H1 (cell line): ENCODE data around the gene LYRM4. TPM values are rescaled to one million over a fixed set of nuclear protein-coding genes. Genes with fewer than 3 reads are reported as not detected.
A peak's percentile ranks its signal among the peaks of the same experiment; 100 is the strongest.

Experiments
- CTCF ChIA-PET: fragments of 300-600 bp; sonication (Branson Sonifier 250); formaldehyde crosslinking; loops from one replicate; lab custom pipeline; 2021; ENCODE audit not compliant: partially characterized antibody; lab: Charles Lee
- POLR2A ChIA-PET: fragments of 300-600 bp; sonication (Branson Sonifier 250); formaldehyde crosslinking; loops from one replicate; lab custom pipeline; 2021; ENCODE audit warnings: inconsistent platforms; ENCODE audit not compliant: partially characterized antibody; lab: Charles Lee
- DNase-seq, 2 experiments: peaks; one replicate each; pipeline versions ENCODE4 v3.0.0 to v3.0.0-alpha.2; 2010 to 2022; ENCODE audit warnings: low spot score in 2 of 2, low read depth in 1 of 2, mixed read lengths in 1 of 2
- FAIRE-seq: peaks from 2 replicates; lab custom pipeline; 2011; peaks lifted over from hg19 to GRCh38; lab: Jason Lieb, UNC
- H2AFZ ChIP-seq: 2 replicates; pipeline ENCODE4 v1.8.1; 2012; ENCODE audit warnings: low read length, inconsistent platforms
- H2AK5ac ChIP-seq: 2 replicates; pipeline ENCODE4 v1.6.1; 2013; ENCODE audit warnings: low read depth, low read length
- H2BK120ac ChIP-seq: replicated peaks from 2 replicates; pipeline ENCODE3; 2013; ENCODE audit warnings: low read depth, low read length, inconsistent platforms
- H2BK12ac ChIP-seq: 2 replicates; pipeline ENCODE4 v1.6.1; 2013; ENCODE audit warnings: low read depth, low read length
- H2BK15ac ChIP-seq: 2 replicates; pipeline ENCODE4 v1.6.1; 2013; ENCODE audit warnings: low read length
- H2BK20ac ChIP-seq: 2 replicates; pipeline ENCODE4 v1.6.1; 2013; ENCODE audit warnings: low read length
- H2BK5ac ChIP-seq: 2 replicates; pipeline ENCODE4 v1.6.1; 2013; ENCODE audit warnings: low read depth, low read length
- H3K14ac ChIP-seq: 2 replicates; pipeline ENCODE4 v1.6.1; 2013; ENCODE audit warnings: inconsistent platforms; ENCODE audit not compliant: insufficient read length
- H3K18ac ChIP-seq: 2 replicates; pipeline ENCODE4 v1.6.1; 2013; ENCODE audit warnings: low read length; ENCODE audit errors: extremely low read depth
- H3K23ac ChIP-seq: 2 replicates; pipeline ENCODE4 v1.6.1; 2013; ENCODE audit warnings: inconsistent platforms; ENCODE audit not compliant: insufficient read length
- H3K23me2 ChIP-seq: 2 replicates; pipeline ENCODE4 v1.6.1; 2013; ENCODE audit warnings: low read depth, low read length
- H3K27ac ChIP-seq: 2 replicates; pipeline ENCODE4 v1.6.1; 2011; ENCODE audit warnings: low read depth, low read length, inconsistent platforms
- H3K27me3 ChIP-seq, 4 experiments: replicated peaks in 1 of 4; 1 replicate in 1 of 4; 2 replicates in 3 of 4; pipeline versions ENCODE4 v1.6.1 to v1.8.1; 2011 to 2013; ENCODE audit warnings: low read length in 3 of 4, mild to moderate bottlenecking in 3 of 4, inconsistent platforms in 2 of 4, mixed read lengths in 2 of 4, moderate library complexity in 1 of 4; ENCODE audit not compliant: control insufficient read depth in 3 of 4, insufficient read depth in 3 of 4; ENCODE audit errors: extremely low read depth in 1 of 4
- H3K36me3 ChIP-seq, 4 experiments: 2 replicates each; pipeline versions ENCODE4 v1.6.1 to v1.8.1; 2011 to 2013; ENCODE audit warnings: mild to moderate bottlenecking in 4 of 4, low read length in 3 of 4, moderate library complexity in 2 of 4, control low read depth in 1 of 4, inconsistent platforms in 1 of 4; ENCODE audit not compliant: insufficient read depth in 4 of 4, control insufficient read depth in 2 of 4
- H3K4ac ChIP-seq: replicated peaks from 2 replicates; pipeline ENCODE3; 2013; ENCODE audit warnings: low read length, low read depth, mixed read lengths, inconsistent platforms; ENCODE audit not compliant: insufficient read length
- H3K4me1 ChIP-seq, 4 experiments: replicated peaks in 1 of 4; 1 replicate in 1 of 4; 2 replicates in 3 of 4; pipeline versions ENCODE4 v1.6.1 to v1.8.1; 2011 to 2013; ENCODE audit warnings: low read length in 3 of 4, inconsistent platforms in 2 of 4, mixed read lengths in 1 of 4; ENCODE audit not compliant: insufficient read depth in 4 of 4, control insufficient read depth in 3 of 4
- H3K4me2 ChIP-seq, 2 experiments: 2 replicates each; pipeline versions ENCODE4 v1.6.1 to v1.8.1; 2011 to 2013; ENCODE audit warnings: low read depth in 2 of 2, low read length in 2 of 2, control low read depth in 1 of 2, inconsistent platforms in 1 of 2, mild to moderate bottlenecking in 1 of 2; ENCODE audit not compliant: insufficient read depth in 1 of 2
- H3K4me3 ChIP-seq, 4 experiments: fragments of 200-600, 300-600 bp in 1 of 4; sonication (generic), shearing (Covaris generic), sonication (Bioruptor Twin) in 1 of 4; 2 replicates each; pipeline versions ENCODE4 v1.5.1 to v1.8.1; 2011 to 2016; ENCODE audit warnings: low read length in 4 of 4, low read depth in 3 of 4, control low read depth in 2 of 4, inconsistent platforms in 2 of 4, mild to moderate bottlenecking in 2 of 4, mixed read lengths in 1 of 4, moderate library complexity in 1 of 4; ENCODE audit not compliant: insufficient read depth in 2 of 4; ENCODE audit errors: extremely low read depth in 1 of 4
- H3K56ac ChIP-seq: replicated peaks from 2 replicates; pipeline ENCODE3; 2013; ENCODE audit warnings: low read depth, mild to moderate bottlenecking, mixed read lengths, low read length, inconsistent platforms; ENCODE audit not compliant: insufficient read length
- H3K79me1 ChIP-seq: 2 replicates; pipeline ENCODE4 v1.6.1; 2013; ENCODE audit warnings: low read depth, low read length, control low read depth
- H3K79me2 ChIP-seq, 2 experiments: 2 replicates each; pipeline versions ENCODE4 v1.6.1 to v1.8.1; 2012 to 2013; ENCODE audit warnings: low read length in 2 of 2, mild to moderate bottlenecking in 2 of 2, inconsistent platforms in 1 of 2; ENCODE audit not compliant: insufficient read depth in 2 of 2, control insufficient read depth in 1 of 2
- H3K9ac ChIP-seq, 4 experiments: replicated peaks in 1 of 4; 1 replicate in 1 of 4; 2 replicates in 3 of 4; pipeline versions ENCODE4 v1.6.1 to v1.8.1; 2011 to 2013; ENCODE audit warnings: low read depth in 3 of 4, low read length in 3 of 4, control low read depth in 2 of 4, mild to moderate bottlenecking in 2 of 4, moderate library complexity in 2 of 4, inconsistent platforms in 1 of 4; ENCODE audit errors: extremely low read depth in 1 of 4
- H3K9me3 ChIP-seq, 2 experiments: 2 replicates each; pipeline versions ENCODE4 v1.6.1 to v1.8.1; 2012 to 2013; ENCODE audit warnings: mild to moderate bottlenecking in 2 of 2, moderate library complexity in 2 of 2, control low read depth in 1 of 2, inconsistent platforms in 1 of 2, low read depth in 1 of 2, low read length in 1 of 2, mixed read lengths in 1 of 2; ENCODE audit not compliant: insufficient read depth in 2 of 2
- H4K20me1 ChIP-seq, 2 experiments: replicated peaks in 1 of 2; 2 replicates each; pipeline versions ENCODE3 to v1.8.1; 2011 to 2013; ENCODE audit warnings: inconsistent platforms in 2 of 2, low read length in 2 of 2, mild to moderate bottlenecking in 1 of 2; ENCODE audit not compliant: insufficient read depth in 2 of 2, control insufficient read depth in 1 of 2
- H4K5ac ChIP-seq: 2 replicates; pipeline ENCODE4 v1.6.1; 2013; ENCODE audit warnings: low read length, low read depth, mixed read lengths, inconsistent platforms; ENCODE audit not compliant: insufficient read length
- H4K8ac ChIP-seq: 2 replicates; pipeline ENCODE4 v1.8.0; 2013; ENCODE audit warnings: mild to moderate bottlenecking, moderate library complexity, low read length, inconsistent platforms; ENCODE audit not compliant: insufficient read depth; ENCODE audit errors: extremely low read depth
- H4K91ac ChIP-seq: replicated peaks from 2 replicates; pipeline ENCODE3; 2013; ENCODE audit warnings: low read length, mixed read lengths, inconsistent platforms; ENCODE audit not compliant: insufficient read length
- KDM4A ChIP-seq: IDR thresholded peaks from one replicate; pipeline ENCODE4 v1.7.1; 2012; ENCODE audit warnings: low read depth, mild to moderate bottlenecking, moderate library complexity, low read length, inconsistent platforms; ENCODE audit not compliant: severe bottlenecking
- MAFK ChIP-seq: IDR thresholded peaks from 2 replicates; pipeline ENCODE4 v1.6.1; 2012; ENCODE audit warnings: low read depth, mild to moderate bottlenecking, improper control_type of control experiment, low read length
- WGBS, 2 experiments: shearing (Covaris generic) in 1 of 2; methylation state at CpG; one replicate each; pipeline versions ENCODE4 v1.1.6 to v1.1.7; 2013 to 2015; ENCODE audit warnings: low lambda C conversion rate in 2 of 2, mixed read lengths in 2 of 2, inconsistent platforms in 1 of 2, low coverage in 1 of 2, missing lambda C conversion rate in 1 of 2; ENCODE audit not compliant: insufficient replicate concordance in 2 of 2, insufficient coverage in 1 of 2, insufficient read length in 1 of 2; ENCODE audit errors: extremely low coverage in 1 of 2, missing lambda C conversion rate in 1 of 2; 5-methylcytosine and 5-hydroxymethylcytosine counted together
- polyA plus RNA-seq, 7 experiments: library from polyadenylated mRNA; depleted of rRNA in 3 of 7; stranded (reverse) in 5 of 7; unstranded in 2 of 7; fragments of >200 nt in 5 of 7; fragments of 200-250 nt in 2 of 7; gene quantifications; 1 replicate in 5 of 7; 2 replicates in 1 of 7; 4 replicates in 1 of 7; pipeline versions ENCODE4 v1.2.1 to v1.2.3, GENCODE V29; 2011 to 2013; ENCODE audit warnings: missing spikeins in 2 of 7, mixed read lengths in 2 of 7
- total RNA-seq: library from RNA; stranded (reverse); fragmentation: NEBNext Ultra II Directional; extraction: Animal tissue kit (Norgen Biotek cat#: 25700); gene quantifications from 2 replicates; pipeline ENCODE4 v1.2.1, GENCODE V29; 2021

Gene LYRM4
- total and polyA plus RNA-seq, 2 of the 8 experiments (the other 6 are each of a cell fraction or from before 2014, with no cell fraction given), result 56.6 to 62.8 TPM

DNA sequence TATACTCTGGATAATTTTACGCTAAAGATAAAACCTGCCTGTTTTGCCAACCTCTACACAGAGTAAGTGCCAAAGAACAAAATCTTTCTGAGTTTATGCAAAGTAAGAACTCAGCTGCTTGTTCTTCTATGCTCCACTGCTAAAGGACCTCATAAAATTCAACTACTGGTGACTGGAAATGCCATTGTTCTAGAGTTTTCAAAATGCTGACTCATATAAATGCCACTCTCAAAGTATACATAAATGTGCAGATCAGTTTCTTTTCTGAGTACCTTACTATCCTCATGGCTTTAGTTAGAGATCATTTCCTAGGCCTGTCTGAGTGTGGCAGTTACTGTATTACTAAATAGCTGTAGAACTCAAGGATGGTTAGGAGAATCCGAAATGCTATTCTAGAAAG lies 45.6 kb downstream of the LYRM4 start:
- Histone ChIP-seq H3K4me3 (no peak overlapping the region), H3K14ac (no peak overlapping the region), H3K9ac (no peak overlapping the region), H3K18ac (no peak overlapping the region), H3K79me2 (no peaks in the 10 kb centered on the region), H4K91ac (no peak overlapping the region), H3K36me3 (peaks cover 3 to 15% (median 11%) of the 10 kb centered on the region in 4 experiments), H3K56ac (no peak overlapping the region), H3K27ac (no peak overlapping the region), H3K23me2 (no peaks in the 10 kb centered on the region), H2AFZ (no peak overlapping the region), H4K20me1 (peaks cover 2 to 3% of the 10 kb centered on the region in 2 experiments), H3K79me1 (no peaks in the 10 kb centered on the region; the same call in 1 of the 2 replicates), H2BK5ac (no peak overlapping the region), H3K4me2 (no peak overlapping the region), H4K8ac (no peak overlapping the region), H2BK120ac (no peak overlapping the region), H3K4ac (no peak overlapping the region), H2BK12ac (no peak overlapping the region), H3K4me1 (0 out of 7 replicates have a peak, but pooled peaks cover 0 to 2% (median 0%) of the 10 kb centered on the region in 4 experiments), H3K27me3 (no peaks in the 10 kb centered on the region), H3K9me3 (no peaks in the 10 kb centered on the region), H2BK20ac (no peak overlapping the region), H2AK5ac (no peak overlapping the region), H2BK15ac (no peak overlapping the region), H4K5ac (no peak overlapping the region), H3K23ac (no peak overlapping the region)
- POLR2A ChIA-PET, result no interaction called here
- 77% methylated on average over 2 of the region's 2 CpGs; no CpG with 5 or more reads in 1 of the 2 experiments for WGBS, 2 experiments
- DNase-seq (no peak), FAIRE-seq (no peak)
- TF ChIP-seq MAFK (peak; percentile 24; the same call in 1 of the 2 replicates), KDM4A (no peak)
- CTCF ChIA-PET, result interaction anchor here (0.6 to 11.9 kb wide), 30 partner anchors 8 to 1043 kb away, joined by 3 to 129 read pairs (median 4); no protein-coding TSS in a partner anchor
